GM18505 (cell line): ENCODE data around the gene RPLP2.
A peak's percentile ranks its signal among the peaks of the same experiment; 100 is the strongest.

ENCODE experiments used
- ATAC-seq: cut with Tn5 transposase; IDR thresholded peaks from one replicate; pipeline ENCODE4 v1.9.1; 2021; ENCODE audit not compliant: unreplicated experiment
- POLR2A ChIP-seq: IDR thresholded peaks from 4 replicates; pipeline ENCODE4 v1.6.1; 2011; ENCODE audit warnings: borderline replicate concordance; ENCODE audit not compliant: insufficient read depth, insufficient read length; ENCODE audit errors: extremely low read depth

RPLP2 gene

GRCh38 chr11:802693-803466 is 6.9 kb upstream of the RPLP2 start:
- no peak for ATAC-seq
- TF ChIP-seq POLR2A, result no peak

DNA sequence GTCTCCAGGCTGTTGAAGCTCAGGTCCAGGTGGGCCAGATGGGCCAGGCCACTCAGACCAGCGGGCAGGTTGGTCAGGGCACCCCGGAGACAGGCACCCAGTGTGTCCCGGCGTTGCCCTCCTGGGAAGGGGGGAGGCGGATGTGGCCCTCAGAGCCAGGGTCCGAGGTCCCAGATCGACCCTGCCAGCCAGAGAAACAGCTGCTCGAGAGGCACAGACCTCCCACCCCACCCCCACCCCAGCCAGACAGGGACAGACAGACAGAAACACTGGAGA is 6.4 kb upstream of the RPLP2 start:
- ATAC-seq, result no peak

DNA sequence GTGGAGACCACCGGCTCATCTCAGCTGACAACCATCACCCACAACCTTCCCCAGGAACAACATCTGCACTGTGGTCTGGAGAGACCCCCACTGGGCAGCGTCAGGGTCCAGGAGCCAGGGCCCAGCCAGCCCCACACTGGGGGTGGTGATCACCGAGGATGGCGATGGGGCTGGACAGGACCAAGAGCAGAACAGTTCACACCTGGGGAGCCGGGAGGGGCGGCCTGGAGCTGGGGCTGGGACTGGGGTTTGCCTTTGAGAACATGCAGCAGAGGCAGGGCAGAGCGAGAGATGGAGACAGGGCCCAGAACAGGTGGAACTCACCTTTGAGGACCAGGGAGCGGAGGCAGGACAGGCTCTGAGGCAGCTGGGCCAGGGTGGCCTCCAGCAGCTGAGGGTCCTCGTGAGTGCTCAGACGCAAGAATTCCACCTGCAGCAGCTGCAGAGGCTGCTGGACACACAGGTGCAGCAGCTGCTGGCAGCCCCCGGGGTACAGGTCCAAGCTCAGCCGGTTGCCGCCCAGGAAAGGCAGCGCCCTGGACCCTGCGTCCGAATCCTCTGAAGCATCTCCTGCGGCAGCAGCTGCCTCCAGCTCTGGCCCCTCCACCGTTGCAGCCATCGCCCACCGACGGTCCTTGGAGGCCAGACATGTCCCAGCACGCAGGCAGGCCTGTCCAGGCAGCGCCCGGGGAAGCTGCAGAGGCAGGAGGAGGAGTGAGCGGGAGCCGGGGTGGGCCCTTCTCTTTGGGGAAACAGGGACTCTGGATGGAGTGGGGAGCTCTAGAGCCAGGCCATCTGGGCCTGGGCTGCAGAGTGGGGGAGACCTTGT is 5.8 kb upstream of the RPLP2 start:
- no peak for TF ChIP-seq POLR2A
- no peak for ATAC-seq

More for the DNA sequence above, 6.4 kb upstream of the RPLP2 start:
- TF ChIP-seq POLR2A, result no peak

DNA sequence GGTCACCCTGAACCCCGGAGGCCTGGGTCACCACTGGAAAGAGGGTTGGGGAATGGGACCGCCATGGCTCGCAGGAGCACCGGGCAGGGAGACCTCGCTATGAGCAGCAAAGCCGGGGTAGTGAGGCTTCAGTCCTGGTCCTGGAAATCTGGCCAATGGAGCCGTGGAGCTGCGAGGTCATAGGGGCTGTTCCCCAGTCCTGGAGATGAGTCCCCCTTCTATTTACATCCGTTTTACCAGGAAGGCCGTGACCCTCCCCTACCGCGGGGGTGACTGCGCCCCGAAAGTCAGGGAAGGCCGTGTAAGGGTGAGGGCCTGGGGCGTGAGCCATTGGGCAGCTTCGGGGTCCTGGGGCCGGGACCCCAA is 5.2 kb upstream of the RPLP2 start:
- TF ChIP-seq POLR2A, result no peak
- ATAC-seq, result no peak

- ATAC-seq, result peak; percentile 0
- no peak for TF ChIP-seq POLR2A
Measured at GRCh38 chr11:808427-809286, 1.1 kb upstream of the RPLP2 start.

- TF ChIP-seq POLR2A, result no peak
- ATAC-seq, result no peak
Measured at GRCh38 chr11:810040-810567, 337 bp downstream of the RPLP2 start.

GRCh38 chr11:811446-812245 is 1.9 kb downstream of the RPLP2 start:
- ATAC-seq, result no peak
- TF ChIP-seq POLR2A, result no peak

DNA sequence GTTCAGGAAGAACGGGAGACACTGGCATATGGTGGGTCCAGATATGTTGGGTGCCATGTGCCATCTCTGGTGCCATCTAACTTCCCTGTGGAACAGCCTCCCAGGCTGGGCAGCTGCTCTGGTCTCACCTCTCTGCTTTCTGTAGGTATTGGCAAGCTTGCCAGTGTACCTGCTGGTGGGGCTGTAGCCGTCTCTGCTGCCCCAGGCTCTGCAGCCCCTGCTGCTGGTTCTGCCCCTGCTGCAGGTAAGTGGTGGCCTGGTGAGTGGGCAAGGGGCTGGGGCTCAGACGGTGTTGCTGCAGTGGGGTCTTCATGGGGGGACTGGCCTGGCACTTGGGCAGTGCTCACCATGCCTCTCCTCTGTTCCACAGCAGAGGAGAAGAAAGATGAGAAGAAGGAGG is 2.6 kb downstream of the RPLP2 start:
- no peak for ATAC-seq
- TF ChIP-seq POLR2A, result no peak

DNA sequence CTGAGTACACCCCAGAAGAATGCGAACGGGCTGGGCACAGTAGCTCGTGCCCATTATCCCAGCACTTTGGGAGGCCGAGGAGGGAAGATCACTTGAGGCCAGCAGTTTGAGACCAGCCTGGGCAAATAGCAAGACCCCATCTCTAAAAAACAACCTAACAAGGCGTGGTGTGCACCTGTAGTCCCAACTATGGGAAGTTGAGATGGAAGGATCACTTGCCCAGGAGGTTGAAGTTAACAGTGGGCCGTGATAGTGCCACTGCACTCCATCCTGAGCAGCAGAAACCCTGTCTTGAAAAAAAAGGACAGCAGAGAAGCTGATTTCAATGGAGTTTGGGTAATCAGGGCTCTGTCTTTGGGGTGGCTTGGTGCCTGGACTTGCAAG is 3.3 kb downstream of the RPLP2 start:
- ATAC-seq, result no peak
- no peak for TF ChIP-seq POLR2A

- peak; percentile 58 for TF ChIP-seq POLR2A
- ATAC-seq, result no peak
Measured at GRCh38 chr11:813456-814096, 3.8 kb downstream of the RPLP2 start.

GRCh38 chr11:815675-816432 is 6.1 kb downstream of the RPLP2 start:
- no peak for ATAC-seq
- no peak for TF ChIP-seq POLR2A

GRCh38 chr11:816433-816779 is 6.6 kb downstream of the RPLP2 start:
- no peak for TF ChIP-seq POLR2A
- no peak for ATAC-seq
